ENCODE measurements around the gene ZCCHC7.

DNA sequence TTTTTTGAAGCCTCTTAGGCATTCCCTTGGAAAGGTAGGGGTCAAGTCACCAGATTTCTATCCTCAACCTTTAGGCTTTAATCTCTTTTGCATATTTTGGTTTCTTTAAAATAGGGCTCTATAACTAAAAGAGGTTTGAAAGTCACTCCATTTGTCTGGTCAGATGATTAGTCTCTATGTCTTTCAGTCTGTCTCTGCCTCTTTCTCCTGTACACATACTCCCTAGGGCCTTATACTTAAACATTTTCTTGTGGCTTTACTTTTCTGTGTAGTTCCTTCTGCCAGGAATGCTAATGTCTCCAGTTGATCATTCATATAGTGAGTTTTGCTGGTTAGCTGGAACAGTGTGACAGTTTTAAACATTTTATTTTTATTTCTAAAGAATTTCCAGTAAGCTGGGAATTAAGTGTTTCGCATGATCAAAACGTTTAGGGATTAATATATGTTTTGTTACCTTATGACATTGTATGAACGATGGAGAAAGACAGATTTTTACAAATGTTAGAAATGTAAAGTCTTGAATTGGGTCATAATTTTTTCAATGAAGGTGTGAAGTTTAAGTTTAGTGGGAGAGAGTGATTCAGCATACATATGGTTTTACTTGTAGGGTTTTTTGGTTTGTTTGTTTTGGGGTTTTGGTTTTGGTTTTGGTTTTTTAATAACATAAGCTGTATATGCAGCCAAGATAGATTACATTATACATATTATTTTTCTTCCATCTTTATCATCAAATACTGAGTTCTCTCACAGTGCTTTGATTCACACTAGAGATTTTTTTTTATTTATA lies 90.6 kb downstream of the ZCCHC7 start:
- TF ChIP-seq ZNF274 (IDR thresholded peaks at IDR 0.05; ENCODE audit: low read depth, low read length) = no peak
- TF ChIP-seq YY1 (IDR thresholded peaks at IDR 0.05; ENCODE audit: insufficient read depth, insufficient read length) = no peak
- TF ChIP-seq SUZ12 (IDR thresholded peaks at IDR 0.05; ENCODE audit: extremely low read depth, insufficient read depth, insufficient read length) = no peak

All from NT2/D1 (cell line).